ENCODE results near the gene SLC45A2. TPM values are rescaled to one million over a fixed set of nuclear protein-coding genes. Genes with fewer than 3 reads are reported as not detected.

Gene SLC45A2
- total RNA-seq, 1 donor from 2014 or later, result not detected

DNA sequence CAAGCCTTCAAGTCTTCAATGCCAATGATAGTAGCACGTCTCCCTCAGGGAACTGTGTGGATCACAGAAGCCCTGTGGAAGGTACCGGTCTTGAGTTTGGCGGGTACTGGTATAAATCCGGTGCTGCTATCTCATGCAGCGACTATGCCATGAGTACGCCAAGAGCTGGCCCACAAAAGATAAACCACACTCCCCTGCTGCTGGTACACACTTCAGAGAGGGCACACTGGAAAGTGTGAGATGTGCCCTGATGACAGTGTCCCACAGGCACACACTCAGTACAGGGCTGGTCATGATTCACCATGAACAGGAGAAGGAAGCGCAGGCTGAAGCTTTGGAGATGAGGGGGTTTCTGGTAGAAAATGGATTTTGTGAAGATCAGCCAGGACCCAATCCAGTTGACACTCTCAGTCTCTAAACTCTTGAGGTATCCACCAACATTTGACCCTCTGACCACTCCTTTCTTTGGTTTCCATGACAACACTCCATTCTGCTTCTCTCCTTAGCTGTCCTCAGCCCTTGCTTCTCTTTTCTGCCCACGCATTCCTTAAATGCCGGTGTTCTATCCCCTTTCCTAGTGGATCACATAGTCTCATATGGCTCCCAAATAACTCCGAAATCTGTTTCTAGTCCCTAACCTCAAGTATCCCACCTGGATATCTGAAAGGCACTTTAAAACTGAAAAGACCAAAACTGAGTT is 18.3 kb upstream of the SLC45A2 start:
- no peaks in the 10 kb centered on the region for H3K36me3 ChIP-seq
- H3K4me1 ChIP-seq, result peaks cover 35% of the 10 kb centered on the region
- no peak overlapping the region for H3K27ac Mint-ChIP-seq
- no peak overlapping the region for H3K4me3 Mint-ChIP-seq
- H3F3A ChIP-seq (ENCODE audit: low read depth), result peaks cover 6% of the 10 kb centered on the region
- H3K27me3 Mint-ChIP-seq (ENCODE audit: insufficient read depth, low read depth), result no peaks in the 10 kb centered on the region
- no peak overlapping the region for H3K4me3 ChIP-seq
- H3K9me3 Mint-ChIP-seq, result no peaks in the 10 kb centered on the region
- H3K27me3 ChIP-seq, result no peaks in the 10 kb centered on the region
- TF ChIP-seq EZH2 (IDR thresholded peaks at IDR 0.05) (no peak), CTCF (IDR thresholded peaks at IDR 0.05) (no peak)
- peaks cover 48% of the 10 kb centered on the region for H3K4me1 Mint-ChIP-seq
- peaks cover 15% of the 10 kb centered on the region for H3K79me2 ChIP-seq (ENCODE audit: low read depth)
- no peak overlapping the region for H2AFZ ChIP-seq (replicated peaks)
- H4K20me1 ChIP-seq (ENCODE audit: low read depth), result no peaks in the 10 kb centered on the region
- no peak overlapping the region for H3K27ac ChIP-seq
- H3K4me2 ChIP-seq, result peak overlapping the region; percentile 11
- no peaks in the 10 kb centered on the region for H3K9me3 ChIP-seq (ENCODE audit: low read depth)
- peaks cover 10% of the 10 kb centered on the region for H3K36me3 Mint-ChIP-seq
- DNase-seq (ENCODE audit: low spot score), result peak; percentile 56
- H3K9ac ChIP-seq, result no peak overlapping the region

- Mint-ChIP-seq H3K27ac (peak overlapping the region; percentile 89), H3K9me3 (no peaks in the 10 kb centered on the region)
Observed at GRCh38 chr5:34001241-34001841, 16.8 kb upstream of the SLC45A2 start.

GRCh38 chr5:33999978-34000377 is 15.5 kb upstream of the SLC45A2 start:
- no peak overlapping the region for H3K4me3 Mint-ChIP-seq
- Histone ChIP-seq H3K9ac (no peak overlapping the region), H3K9me3 (ENCODE audit: low read depth) (no peaks in the 10 kb centered on the region), H3K4me1 (peaks cover 18% of the 10 kb centered on the region), H2AFZ (replicated peaks) (no peak overlapping the region), H3K79me2 (ENCODE audit: low read depth) (no peaks in the 10 kb centered on the region), H4K20me1 (ENCODE audit: low read depth) (peaks cover 6% of the 10 kb centered on the region), H3K27me3 (no peaks in the 10 kb centered on the region), H3K4me2 (no peak overlapping the region), H3K27ac (no peak overlapping the region), H3K4me3 (no peak overlapping the region), H3K36me3 (no peaks in the 10 kb centered on the region), H3F3A (ENCODE audit: low read depth) (no peaks in the 10 kb centered on the region)
- H3K27ac Mint-ChIP-seq, result no peak overlapping the region
- no peaks in the 10 kb centered on the region for H3K27me3 Mint-ChIP-seq (ENCODE audit: insufficient read depth, low read depth)
- H3K4me1 Mint-ChIP-seq, result peaks cover 28% of the 10 kb centered on the region
- H3K9me3 Mint-ChIP-seq, result no peaks in the 10 kb centered on the region
- no peak for DNase-seq (ENCODE audit: low spot score)
- peaks cover 15% of the 10 kb centered on the region for H3K36me3 Mint-ChIP-seq
- TF ChIP-seq EZH2phosphoT487 (IDR thresholded peaks at IDR 0.05) (no peak), EZH2 (IDR thresholded peaks at IDR 0.05) (no peak), CTCF (IDR thresholded peaks at IDR 0.05) (no peak)

More at GRCh38 chr5:34001241-34001841, 16.8 kb upstream of the SLC45A2 start:
- Histone ChIP-seq H3K9ac (no peak overlapping the region), H3K36me3 (no peaks in the 10 kb centered on the region), H3K4me1 (peaks cover 28% of the 10 kb centered on the region), H3K9me3 (ENCODE audit: low read depth) (no peaks in the 10 kb centered on the region), H3K27me3 (no peaks in the 10 kb centered on the region), H4K20me1 (ENCODE audit: low read depth) (peaks cover 2% of the 10 kb centered on the region), H3K4me3 (no peak overlapping the region), H3F3A (ENCODE audit: low read depth) (no peaks in the 10 kb centered on the region), H3K79me2 (ENCODE audit: low read depth) (peaks cover 5% of the 10 kb centered on the region), H2AFZ (replicated peaks) (no peak overlapping the region), H3K27ac (no peak overlapping the region), H3K4me2 (no peak overlapping the region)
- peak; percentile 29 for DNase-seq (ENCODE audit: low spot score)
- peaks cover 42% of the 10 kb centered on the region for H3K4me1 Mint-ChIP-seq
- no peak overlapping the region for H3K4me3 Mint-ChIP-seq
- H3K36me3 Mint-ChIP-seq, result peaks cover 15% of the 10 kb centered on the region
- no peak for TF ChIP-seq EZH2phosphoT487 (IDR thresholded peaks at IDR 0.05)
- TF ChIP-seq CTCF (IDR thresholded peaks at IDR 0.05), result no peak
- TF ChIP-seq EZH2 (IDR thresholded peaks at IDR 0.05), result no peak
- H3K27me3 Mint-ChIP-seq (ENCODE audit: insufficient read depth, low read depth), result no peaks in the 10 kb centered on the region
